ENCODE data around the gene ACTG2.

DNA sequence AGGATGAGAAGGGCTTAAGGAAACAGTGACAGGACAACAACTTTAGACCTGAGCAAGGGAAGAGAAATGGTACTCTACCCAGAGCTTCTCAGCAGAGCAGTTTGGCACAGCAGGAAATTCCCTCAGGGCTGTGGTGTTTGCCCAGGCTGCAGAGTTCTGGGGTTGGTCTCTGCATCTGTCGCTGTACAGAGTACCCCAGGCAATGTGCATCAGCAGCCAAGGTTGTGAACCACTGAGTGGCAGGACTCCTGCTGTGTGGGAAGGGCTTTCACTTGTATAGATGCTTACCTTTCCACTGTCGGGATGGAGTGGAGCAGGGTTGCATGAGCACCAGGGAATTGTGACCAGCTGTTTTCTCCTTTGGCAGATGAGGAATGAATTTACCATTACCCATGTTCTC lies 42.8 kb upstream of the ACTG2 start:
- TF ChIP-seq, protein P1, sequence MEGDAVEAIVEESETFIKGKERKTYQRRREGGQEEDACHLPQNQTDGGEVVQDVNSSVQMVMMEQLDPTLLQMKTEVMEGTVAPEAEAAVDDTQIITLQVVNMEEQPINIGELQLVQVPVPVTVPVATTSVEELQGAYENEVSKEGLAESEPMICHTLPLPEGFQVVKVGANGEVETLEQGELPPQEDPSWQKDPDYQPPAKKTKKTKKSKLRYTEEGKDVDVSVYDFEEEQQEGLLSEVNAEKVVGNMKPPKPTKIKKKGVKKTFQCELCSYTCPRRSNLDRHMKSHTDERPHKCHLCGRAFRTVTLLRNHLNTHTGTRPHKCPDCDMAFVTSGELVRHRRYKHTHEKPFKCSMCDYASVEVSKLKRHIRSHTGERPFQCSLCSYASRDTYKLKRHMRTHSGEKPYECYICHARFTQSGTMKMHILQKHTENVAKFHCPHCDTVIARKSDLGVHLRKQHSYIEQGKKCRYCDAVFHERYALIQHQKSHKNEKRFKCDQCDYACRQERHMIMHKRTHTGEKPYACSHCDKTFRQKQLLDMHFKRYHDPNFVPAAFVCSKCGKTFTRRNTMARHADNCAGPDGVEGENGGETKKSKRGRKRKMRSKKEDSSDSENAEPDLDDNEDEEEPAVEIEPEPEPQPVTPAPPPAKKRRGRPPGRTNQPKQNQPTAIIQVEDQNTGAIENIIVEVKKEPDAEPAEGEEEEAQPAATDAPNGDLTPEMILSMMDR (IDR thresholded peaks at IDR 0.05; ENCODE audit: insufficient read depth, low read length, poor library complexity, severe bottlenecking), result no peak
- TF ChIP-seq EZH2phosphoT487 (conservative IDR thresholded peaks at IDR 0.05; ENCODE audit: low read length), result no peak

Data from SU-DHL-6 (cell line).